Neural cell (in vitro differentiated cells): Measurements from ENCODE around the gene LLGL2. TPM values are rescaled to one million over a fixed set of nuclear protein-coding genes. Genes with fewer than 3 reads are reported as not detected.

Experiments
- H2AFZ ChIP-seq: fragments of 200-600, 300-800 bp; sonication (generic), shearing (Covaris generic); 2 replicates; pipeline ENCODE4 v1.6.0; 2014; ENCODE audit warnings: low read depth, mild to moderate bottlenecking, antibody characterized with exemption, low read length, moderate library complexity
- H3F3A ChIP-seq: fragments of 200-600 bp; shearing (Covaris generic); 2 replicates; pipeline ENCODE4 v1.6.1; 2016; ENCODE audit warnings: mild to moderate bottlenecking, moderate library complexity, mixed read lengths, antibody characterized with exemption, low read length; ENCODE audit not compliant: insufficient read depth, poor library complexity, severe bottlenecking
- H3K27ac ChIP-seq: fragments of 200-600, 300-800 bp; sonication (generic), shearing (Covaris generic); 2 replicates; pipeline ENCODE4 v1.5.1; 2014; ENCODE audit warnings: mild to moderate bottlenecking, low read length, moderate library complexity
- H3K27me3 ChIP-seq: fragments of 300-800, 200-600 bp; sonication (generic), shearing (Covaris generic); 2 replicates; pipeline ENCODE4 v1.6.0; 2014; ENCODE audit warnings: mild to moderate bottlenecking, low read depth, low read length, moderate library complexity; ENCODE audit not compliant: insufficient read depth
- H3K36me3 ChIP-seq: fragments of 300-800, 200-600 bp; sonication (generic), shearing (Covaris generic); 2 replicates; pipeline ENCODE4 v1.5.1; 2014; ENCODE audit warnings: mild to moderate bottlenecking, antibody characterized with exemption, low read length, moderate library complexity; ENCODE audit not compliant: insufficient read depth
- H3K4me2 ChIP-seq: fragments of 300-800, 200-600 bp; sonication (generic), shearing (Covaris generic); 2 replicates; pipeline ENCODE4 v1.6.0; 2014; ENCODE audit warnings: mild to moderate bottlenecking, low read length
- H3K4me3 ChIP-seq: fragments of 300-800, 200-600 bp; sonication (generic), shearing (Covaris generic); 2 replicates; pipeline ENCODE4 v1.5.1; 2014; ENCODE audit warnings: mild to moderate bottlenecking, low read length, moderate library complexity
- H3K79me2 ChIP-seq: fragments of 200-600 bp; shearing (Covaris generic); replicated peaks from 2 replicates; pipeline ENCODE4 v1.6.0; 2014; ENCODE audit warnings: mild to moderate bottlenecking, low read length, moderate library complexity; ENCODE audit not compliant: insufficient read depth
- H3K9ac ChIP-seq: fragments of 300-800, 200-600 bp; sonication (generic), shearing (Covaris generic); 2 replicates; pipeline ENCODE4 v1.6.1; 2016; ENCODE audit warnings: mild to moderate bottlenecking, low read length, mixed read lengths
- H3K9me2 ChIP-seq: fragments of 200-600 bp; shearing (Covaris generic); 2 replicates; pipeline ENCODE4 v1.6.1; 2016; ENCODE audit warnings: mild to moderate bottlenecking, low read length, mixed read lengths; ENCODE audit not compliant: insufficient read depth
- H3K9me3 ChIP-seq: fragments of 200-600, 300-800 bp; sonication (generic), shearing (Covaris generic); 2 replicates; pipeline ENCODE4 v1.6.1; 2016; ENCODE audit warnings: mild to moderate bottlenecking, mixed run types, low read length, moderate library complexity, mixed read lengths
- H4K20me1 ChIP-seq: fragments of 200-600 bp; shearing (Covaris generic); 2 replicates; pipeline ENCODE4 v1.6.1; 2016; ENCODE audit warnings: mild to moderate bottlenecking, mixed run types; ENCODE audit not compliant: insufficient read depth
- EP300 ChIP-seq: fragments of 450-650 bp; conservative IDR thresholded peaks from 2 replicates; pipeline ENCODE4 v1.6.1; 2014; ENCODE audit warnings: antibody characterized with exemption, mild to moderate bottlenecking, moderate library complexity; ENCODE audit not compliant: poor library complexity, severe bottlenecking
- EZH2 ChIP-seq: fragments of 200-600, 300-800 bp; shearing (Covaris generic), sonication (generic); IDR thresholded peaks from 2 replicates; pipeline ENCODE4 v1.6.1; 2014; ENCODE audit warnings: antibody characterized with exemption, low read length, borderline replicate concordance, mild to moderate bottlenecking; ENCODE audit not compliant: insufficient read depth, poor library complexity, severe bottlenecking
- MXI1 ChIP-seq: fragments of 450-650 bp; conservative IDR thresholded peaks from 2 replicates; pipeline ENCODE4 v1.6.1; 2014; ENCODE audit warnings: antibody characterized with exemption, mild to moderate bottlenecking; ENCODE audit not compliant: poor library complexity, severe bottlenecking
- POLR2AphosphoS5 ChIP-seq: IDR thresholded peaks from 2 replicates; pipeline ENCODE4 v1.6.1; 2012
- RAD21 ChIP-seq: fragments of 450-650 bp; conservative IDR thresholded peaks from 2 replicates; pipeline ENCODE4 v1.6.1; 2014; ENCODE audit warnings: antibody characterized with exemption, mild to moderate bottlenecking, moderate library complexity
- SMC3 ChIP-seq: fragments of 450-650 bp; conservative IDR thresholded peaks from 2 replicates; pipeline ENCODE4 v1.6.1; 2014; ENCODE audit warnings: antibody characterized with exemption, mild to moderate bottlenecking, moderate library complexity; ENCODE audit not compliant: poor library complexity
- TAF1 ChIP-seq: IDR thresholded peaks from 2 replicates; pipeline ENCODE4 v1.6.1; 2012; ENCODE audit warnings: low read depth
- polyA plus RNA-seq: library from polyadenylated mRNA; depleted of rRNA; stranded (reverse); fragments of >200 nt; gene quantifications from 2 replicates; pipeline ENCODE4 v1.2.3, GENCODE V29; 2014
- TF ChIP-seq, protein P1 (sequence below): fragments of 450-650 bp; IDR thresholded peaks from 2 replicates; pipeline ENCODE4 v1.5.1; 2014; ENCODE audit warnings: antibody characterized with exemption, mild to moderate bottlenecking, moderate library complexity; ENCODE audit not compliant: poor library complexity, severe bottlenecking
- TF ChIP-seq, protein P2 (sequence below): IDR thresholded peaks from 2 replicates; pipeline ENCODE4 v1.6.1; 2012; ENCODE audit warnings: borderline replicate concordance

The LLGL2 gene
- polyA plus RNA-seq, 1 donor from 2014 or later = 0.95 TPM

DNA sequence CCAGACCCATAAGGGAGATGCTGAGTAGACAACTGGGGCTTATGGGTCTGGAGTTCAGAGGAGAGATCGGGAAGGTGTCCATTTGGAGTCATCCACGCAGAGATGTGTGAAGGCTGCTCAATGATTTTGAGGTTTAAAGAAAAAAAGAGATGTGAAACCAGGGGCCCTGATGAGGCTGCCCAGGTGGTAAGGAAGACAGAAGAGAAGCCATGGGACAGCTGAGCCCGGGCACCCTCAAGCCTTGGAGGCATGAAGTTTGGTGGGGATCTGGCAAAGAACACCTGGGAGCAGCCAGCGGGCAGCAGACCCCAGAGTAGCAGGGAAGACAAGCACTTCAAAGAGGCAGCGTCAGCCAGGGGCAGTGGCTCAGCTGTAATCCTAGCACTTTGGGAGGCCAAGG, 41.3 kb downstream of the LLGL2 start:
- no peaks in the 10 kb centered on the region for H3K79me2 ChIP-seq
- no peaks in the 10 kb centered on the region for H3K9me2 ChIP-seq
- no peak for TF ChIP-seq SMC3
- H4K20me1 ChIP-seq = no peaks in the 10 kb centered on the region
- H3K36me3 ChIP-seq = no peaks in the 10 kb centered on the region
- no peaks in the 10 kb centered on the region for H3K27me3 ChIP-seq
- no peaks in the 10 kb centered on the region for H3K9me3 ChIP-seq
- H3K27ac ChIP-seq = no peak overlapping the region
- H3K4me3 ChIP-seq = no peak overlapping the region
- no peaks in the 10 kb centered on the region for H3F3A ChIP-seq
- H2AFZ ChIP-seq = no peak overlapping the region
- H3K9ac ChIP-seq = no peak overlapping the region
- H3K4me2 ChIP-seq = no peak overlapping the region

DNA sequence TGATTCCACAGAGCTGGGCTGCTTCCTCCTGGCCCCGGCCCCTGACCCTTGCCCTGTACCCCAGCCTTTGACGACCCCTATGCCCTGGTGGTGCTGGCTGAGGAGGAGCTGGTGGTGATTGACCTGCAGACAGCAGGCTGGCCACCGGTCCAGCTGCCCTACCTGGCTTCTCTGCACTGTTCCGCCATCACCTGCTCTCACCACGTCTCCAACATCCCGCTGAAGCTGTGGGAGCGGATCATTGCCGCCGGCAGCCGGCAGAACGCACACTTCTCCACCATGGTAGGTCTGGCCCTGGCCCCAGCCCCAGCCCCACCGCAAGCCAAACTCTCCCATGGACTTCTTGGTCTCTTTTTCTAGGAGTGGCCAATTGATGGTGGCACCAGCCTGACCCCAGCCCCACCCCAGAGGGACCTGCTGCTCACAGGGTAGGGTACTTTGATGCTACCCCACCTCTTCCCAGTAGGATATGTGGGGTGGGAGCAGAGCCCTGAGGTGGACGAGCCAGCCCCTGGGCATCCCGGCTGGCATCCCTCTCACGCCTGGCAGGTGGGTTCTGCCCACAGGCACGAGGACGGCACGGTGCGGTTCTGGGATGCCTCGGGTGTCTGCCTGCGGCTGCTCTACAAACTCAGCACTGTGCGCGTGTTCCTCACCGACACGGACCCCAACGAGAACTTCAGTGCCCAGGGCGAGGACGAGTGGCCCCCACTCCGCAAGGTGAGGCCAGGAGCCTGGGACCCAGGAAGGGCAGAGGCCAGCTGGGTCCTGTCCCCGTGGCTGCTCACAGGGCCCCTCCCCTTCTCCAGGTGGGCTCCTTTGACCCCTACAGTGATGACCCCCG, 43.1 kb downstream of the LLGL2 start:
- TF ChIP-seq POLR2AphosphoS5 (no peak), SMC3 (no peak), MXI1 (no peak), EZH2 (no peak), EP300 (no peak), RAD21 (no peak), TAF1 (no peak)
- TF ChIP-seq, protein P1, sequence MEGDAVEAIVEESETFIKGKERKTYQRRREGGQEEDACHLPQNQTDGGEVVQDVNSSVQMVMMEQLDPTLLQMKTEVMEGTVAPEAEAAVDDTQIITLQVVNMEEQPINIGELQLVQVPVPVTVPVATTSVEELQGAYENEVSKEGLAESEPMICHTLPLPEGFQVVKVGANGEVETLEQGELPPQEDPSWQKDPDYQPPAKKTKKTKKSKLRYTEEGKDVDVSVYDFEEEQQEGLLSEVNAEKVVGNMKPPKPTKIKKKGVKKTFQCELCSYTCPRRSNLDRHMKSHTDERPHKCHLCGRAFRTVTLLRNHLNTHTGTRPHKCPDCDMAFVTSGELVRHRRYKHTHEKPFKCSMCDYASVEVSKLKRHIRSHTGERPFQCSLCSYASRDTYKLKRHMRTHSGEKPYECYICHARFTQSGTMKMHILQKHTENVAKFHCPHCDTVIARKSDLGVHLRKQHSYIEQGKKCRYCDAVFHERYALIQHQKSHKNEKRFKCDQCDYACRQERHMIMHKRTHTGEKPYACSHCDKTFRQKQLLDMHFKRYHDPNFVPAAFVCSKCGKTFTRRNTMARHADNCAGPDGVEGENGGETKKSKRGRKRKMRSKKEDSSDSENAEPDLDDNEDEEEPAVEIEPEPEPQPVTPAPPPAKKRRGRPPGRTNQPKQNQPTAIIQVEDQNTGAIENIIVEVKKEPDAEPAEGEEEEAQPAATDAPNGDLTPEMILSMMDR = no peak
- TF ChIP-seq, protein P2, sequence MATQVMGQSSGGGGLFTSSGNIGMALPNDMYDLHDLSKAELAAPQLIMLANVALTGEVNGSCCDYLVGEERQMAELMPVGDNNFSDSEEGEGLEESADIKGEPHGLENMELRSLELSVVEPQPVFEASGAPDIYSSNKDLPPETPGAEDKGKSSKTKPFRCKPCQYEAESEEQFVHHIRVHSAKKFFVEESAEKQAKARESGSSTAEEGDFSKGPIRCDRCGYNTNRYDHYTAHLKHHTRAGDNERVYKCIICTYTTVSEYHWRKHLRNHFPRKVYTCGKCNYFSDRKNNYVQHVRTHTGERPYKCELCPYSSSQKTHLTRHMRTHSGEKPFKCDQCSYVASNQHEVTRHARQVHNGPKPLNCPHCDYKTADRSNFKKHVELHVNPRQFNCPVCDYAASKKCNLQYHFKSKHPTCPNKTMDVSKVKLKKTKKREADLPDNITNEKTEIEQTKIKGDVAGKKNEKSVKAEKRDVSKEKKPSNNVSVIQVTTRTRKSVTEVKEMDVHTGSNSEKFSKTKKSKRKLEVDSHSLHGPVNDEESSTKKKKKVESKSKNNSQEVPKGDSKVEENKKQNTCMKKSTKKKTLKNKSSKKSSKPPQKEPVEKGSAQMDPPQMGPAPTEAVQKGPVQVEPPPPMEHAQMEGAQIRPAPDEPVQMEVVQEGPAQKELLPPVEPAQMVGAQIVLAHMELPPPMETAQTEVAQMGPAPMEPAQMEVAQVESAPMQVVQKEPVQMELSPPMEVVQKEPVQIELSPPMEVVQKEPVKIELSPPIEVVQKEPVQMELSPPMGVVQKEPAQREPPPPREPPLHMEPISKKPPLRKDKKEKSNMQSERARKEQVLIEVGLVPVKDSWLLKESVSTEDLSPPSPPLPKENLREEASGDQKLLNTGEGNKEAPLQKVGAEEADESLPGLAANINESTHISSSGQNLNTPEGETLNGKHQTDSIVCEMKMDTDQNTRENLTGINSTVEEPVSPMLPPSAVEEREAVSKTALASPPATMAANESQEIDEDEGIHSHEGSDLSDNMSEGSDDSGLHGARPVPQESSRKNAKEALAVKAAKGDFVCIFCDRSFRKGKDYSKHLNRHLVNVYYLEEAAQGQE = no peak
- Histone ChIP-seq H3K9me3 (no peaks in the 10 kb centered on the region), H3K4me2 (no peak overlapping the region), H3K9ac (no peak overlapping the region), H3K4me3 (no peak overlapping the region), H2AFZ (no peak overlapping the region), H3K36me3 (no peaks in the 10 kb centered on the region), H3K79me2 (no peaks in the 10 kb centered on the region), H3K27ac (no peak overlapping the region), H3F3A (no peaks in the 10 kb centered on the region), H4K20me1 (no peaks in the 10 kb centered on the region), H3K27me3 (no peaks in the 10 kb centered on the region), H3K9me2 (no peaks in the 10 kb centered on the region)
